GM18511 (cell line): ENCODE data around the gene KRTAP10-4.
"Not testable (repeated sequence)": the region's sequence is repeated elsewhere in the genome, so short reads cannot be mapped to it uniquely, and the experiment has no call there.

Source experiments
- ATAC-seq: cut with Tn5 transposase; IDR thresholded peaks from one replicate; pipeline ENCODE4 v1.9.1; 2021; ENCODE audit warnings: mild to moderate bottlenecking, moderate library complexity; ENCODE audit not compliant: unreplicated experiment

KRTAP10-4 gene

DNA sequence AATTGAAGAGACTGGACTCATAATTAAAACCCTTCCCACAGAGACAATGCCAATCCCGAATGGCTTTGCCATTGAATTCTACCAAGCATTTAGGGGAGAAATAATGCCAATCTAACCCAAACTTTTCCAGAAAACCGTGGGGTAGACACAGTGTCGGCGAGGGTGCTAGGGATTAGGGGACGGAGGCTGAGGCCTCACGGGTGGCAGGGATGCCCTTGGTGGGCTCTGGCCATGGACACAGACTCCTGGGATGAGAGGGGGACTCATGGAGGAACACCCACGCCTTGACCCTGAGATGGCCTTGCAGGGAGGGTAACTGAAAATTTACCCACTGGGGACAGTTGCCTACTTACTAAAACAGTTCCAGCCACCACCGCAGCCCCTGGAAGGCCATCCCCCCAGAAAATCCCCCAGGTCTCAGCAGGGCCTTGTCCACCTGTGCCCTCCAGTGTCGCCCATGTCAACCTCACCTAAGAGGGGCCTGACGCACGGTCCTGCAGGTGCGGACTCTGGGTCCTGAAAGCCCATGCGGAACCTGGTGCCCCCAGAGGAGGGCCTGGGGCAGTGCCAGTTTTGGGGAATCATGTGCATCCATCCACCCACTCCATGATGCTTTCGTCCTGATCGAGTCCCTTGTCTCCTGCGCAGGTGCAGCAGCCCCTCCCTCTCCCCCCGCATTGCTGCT, 5.0 kb downstream of the KRTAP10-4 start:
- ATAC-seq, result no peak

DNA sequence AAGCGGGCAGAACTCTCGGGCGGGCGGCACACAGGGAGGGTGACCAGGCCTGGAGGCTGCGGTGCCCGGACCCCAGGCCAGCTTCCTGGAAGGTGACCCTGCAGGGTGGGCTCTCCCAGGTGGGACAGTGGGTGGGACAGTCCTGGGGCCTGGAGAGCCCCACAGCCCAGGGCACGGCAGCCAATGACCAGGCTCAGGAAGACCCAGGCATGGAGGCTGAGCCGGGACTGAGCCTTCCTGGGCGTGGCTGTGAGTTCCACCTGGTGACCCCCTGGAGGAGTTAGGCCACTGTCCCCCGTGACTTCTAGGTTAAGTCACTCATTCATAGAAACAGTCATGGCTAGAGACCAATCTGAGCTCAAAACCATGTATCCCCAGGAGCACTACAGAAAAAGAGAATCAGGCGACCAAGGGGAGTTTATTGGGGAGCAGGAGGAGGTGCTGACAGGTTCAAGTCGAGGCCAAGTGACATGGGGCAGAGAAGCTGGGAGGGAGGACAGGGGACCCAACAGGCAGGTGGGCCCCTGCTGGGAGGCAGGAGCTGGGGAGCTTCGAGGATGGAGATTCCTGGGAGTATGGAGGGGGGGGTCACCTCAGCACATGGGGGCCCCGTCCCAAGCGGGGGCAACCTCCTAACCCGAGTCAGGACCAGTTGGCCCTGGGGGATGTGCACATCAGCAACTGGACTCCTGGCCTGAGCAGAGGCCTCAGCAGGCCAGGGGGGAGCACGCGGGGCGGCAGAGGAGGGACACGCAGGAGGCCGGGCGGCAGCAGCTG, 5.7 kb downstream of the KRTAP10-4 start:
- no peak for ATAC-seq

DNA sequence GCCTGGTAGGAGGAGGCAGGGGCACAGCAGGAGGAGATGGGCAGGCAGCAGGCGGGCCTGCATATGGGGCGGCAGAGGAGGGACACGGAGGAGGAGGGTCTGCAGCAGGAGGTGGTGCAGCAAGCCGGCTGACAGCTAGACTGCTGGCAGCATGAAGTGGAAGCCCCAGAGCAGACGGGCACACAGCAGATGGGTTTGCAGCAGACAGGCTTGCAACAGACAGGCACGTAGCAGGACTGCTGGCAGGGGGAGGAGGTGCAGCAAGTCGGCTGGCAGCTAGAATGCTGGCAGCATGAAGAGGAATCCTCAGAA, 6.3 kb downstream of the KRTAP10-4 start:
- ATAC-seq, result no peak

DNA sequence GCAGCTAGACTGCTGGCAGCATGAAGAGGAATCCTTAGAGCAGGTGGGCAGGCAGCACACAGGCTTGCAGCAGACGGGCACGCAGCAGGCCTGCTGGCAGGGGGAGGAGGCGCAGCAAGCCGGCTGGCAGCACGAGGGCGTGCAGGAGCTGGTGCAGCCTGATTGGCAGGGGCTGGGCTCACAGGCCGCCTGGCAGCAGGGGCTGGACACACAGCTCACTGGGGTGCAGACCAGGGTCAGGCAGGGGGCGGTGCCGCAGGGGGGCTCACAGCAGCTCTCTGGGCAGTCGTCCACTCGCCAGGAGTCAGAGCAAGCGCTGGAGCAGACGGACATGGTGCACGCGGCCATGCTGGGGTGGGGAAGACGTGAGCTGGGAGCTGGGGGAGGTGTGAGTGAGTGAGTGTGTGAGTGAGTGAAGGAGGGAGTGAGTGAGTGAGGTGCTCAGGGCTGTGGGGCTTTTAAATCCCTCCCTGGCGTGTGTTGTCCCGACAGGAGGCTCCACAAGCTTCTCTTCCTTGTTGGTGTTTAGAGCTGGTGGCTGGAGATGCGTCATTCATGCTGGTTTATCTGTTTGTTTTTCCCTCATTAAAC, 6.8 kb downstream of the KRTAP10-4 start, which contains the start of gene KRTAP10-5:
TSS of gene KRTAP10-5 (minus strand) at position 374 of the 591 bp plus-strand sequence. CDS start at position 348, 26 bp downstream.
- not testable (repeated sequence) for ATAC-seq

DNA sequence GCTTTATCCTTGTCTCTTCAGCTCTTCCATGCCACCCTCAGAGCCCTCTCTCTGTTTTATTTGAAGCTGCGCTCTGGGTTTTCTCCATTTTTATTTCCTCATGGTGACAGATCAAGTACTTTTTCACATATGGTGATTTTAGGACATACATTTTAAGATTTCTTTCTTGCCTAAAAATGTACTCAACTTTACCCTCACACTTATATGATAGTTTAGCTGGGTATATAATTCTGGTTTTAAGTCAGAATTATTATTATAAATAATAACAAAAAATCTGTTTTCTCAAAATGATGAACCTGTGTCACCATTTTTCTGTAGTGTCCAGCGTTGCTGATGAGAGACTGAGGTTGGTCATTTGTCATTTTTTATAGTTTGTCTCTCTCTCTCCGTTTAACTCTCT, 7.6 kb downstream of the KRTAP10-4 start:
- ATAC-seq, result no peak

DNA sequence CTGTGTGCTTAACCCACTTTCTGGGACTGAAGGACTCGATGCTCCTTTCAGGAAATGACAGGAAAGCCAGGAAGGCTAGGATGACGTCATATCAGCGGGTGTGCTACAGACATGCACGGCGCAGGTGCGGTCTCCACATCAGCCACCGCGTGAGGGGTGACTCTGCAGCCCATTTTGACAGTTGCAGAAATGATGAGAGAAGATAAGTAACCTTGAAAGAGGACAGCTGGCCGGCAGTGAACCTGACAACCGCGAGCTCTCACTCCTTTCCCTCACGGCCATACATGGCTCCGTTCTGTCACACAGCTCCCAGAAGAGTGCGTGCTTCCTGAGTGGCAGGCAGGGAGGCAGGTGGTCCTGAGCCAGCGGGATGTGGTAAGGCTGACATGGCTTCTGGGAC, 8.5 kb downstream of the KRTAP10-4 start:
- ATAC-seq, result no peak

DNA sequence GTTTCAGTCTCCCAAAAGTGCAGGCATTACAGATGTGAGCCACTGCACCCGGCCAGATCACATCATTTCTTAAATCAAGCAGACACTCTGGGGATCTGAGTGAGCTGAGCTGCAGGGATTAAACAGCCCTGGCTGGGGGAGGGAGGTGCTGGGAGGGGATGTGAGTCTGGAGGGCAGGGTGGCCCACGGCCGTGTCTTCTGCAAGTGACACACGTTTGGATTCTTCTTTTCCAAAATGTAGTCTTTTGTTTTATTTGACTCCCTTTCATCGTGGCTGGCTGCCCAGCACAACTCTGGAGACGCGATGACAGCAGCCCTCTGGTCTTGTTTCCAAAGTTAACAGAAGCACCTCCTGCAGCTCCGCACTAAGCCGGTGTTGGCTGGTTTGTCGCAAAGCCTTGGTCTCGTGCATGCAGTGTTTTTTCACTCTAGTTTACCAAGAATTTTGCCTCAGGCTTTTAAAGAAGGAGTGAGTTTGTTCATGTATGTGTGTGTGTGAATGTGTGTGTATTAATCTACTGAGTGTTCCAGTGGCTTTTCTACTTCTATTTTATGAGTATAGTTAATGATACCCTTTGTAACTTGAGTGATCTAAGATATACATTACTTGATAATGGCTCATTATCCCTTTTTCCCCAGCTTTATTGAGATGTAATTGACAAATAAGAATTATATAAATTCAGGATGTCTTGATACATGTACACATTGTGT, 9.7 kb downstream of the KRTAP10-4 start:
- no peak for ATAC-seq

DNA sequence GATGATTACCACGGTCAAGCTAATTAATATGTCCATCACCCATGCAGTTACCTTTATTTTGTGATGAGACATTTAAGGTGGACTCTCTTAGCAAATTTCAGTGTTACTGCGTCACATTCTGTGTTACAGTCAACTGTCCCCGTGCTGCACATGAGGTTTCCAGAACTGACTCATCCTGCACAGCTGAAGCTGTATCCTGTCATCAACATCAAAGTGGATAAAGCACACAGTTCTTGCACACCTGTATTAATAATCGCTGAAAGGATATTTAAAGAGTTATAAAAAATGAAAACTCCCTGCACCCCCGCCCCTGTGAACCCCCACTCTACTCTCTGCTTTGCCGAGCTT, 10.2 kb downstream of the KRTAP10-4 start:
- ATAC-seq, result no peak

DNA sequence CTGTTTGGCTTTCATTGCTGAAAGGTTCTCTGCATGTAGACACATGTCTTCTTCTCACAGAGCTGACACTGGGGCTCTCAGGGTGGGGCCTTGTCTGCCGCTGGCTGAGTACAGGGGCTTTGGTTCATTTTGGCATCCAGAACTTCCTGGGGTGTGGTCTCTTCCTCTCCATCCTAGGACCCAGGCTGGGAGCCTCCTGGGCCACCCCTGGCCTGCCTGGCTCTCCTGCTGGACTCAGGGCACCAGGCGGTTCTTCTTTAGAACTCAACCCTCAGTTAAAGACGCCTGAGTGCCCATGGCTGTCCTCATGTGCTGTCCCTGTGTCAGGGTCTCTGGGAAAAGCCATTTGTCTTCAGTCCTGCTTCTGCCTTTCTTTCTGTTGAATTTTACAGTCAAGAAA, 12.4 kb downstream of the KRTAP10-4 start:
- no peak for ATAC-seq

DNA sequence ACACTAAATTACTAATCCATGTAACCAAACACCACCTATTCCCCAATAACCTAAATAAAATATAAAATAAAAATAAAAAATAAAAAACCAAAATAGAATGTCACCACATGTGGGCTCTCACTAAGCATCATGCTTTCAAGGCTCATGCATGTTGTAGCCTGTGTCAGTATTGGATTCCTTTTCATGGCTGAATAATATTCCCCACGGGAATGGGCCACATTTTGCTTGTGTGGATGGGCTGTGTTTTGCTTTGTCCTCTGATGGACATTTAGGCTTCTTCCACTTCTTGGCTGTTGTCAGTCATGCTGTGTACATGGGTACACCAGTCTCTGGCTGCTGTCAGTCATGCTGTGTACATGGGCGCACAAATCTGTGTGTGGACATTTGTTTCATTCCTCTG, 15.6 kb downstream of the KRTAP10-4 start:
- ATAC-seq, result no peak

DNA sequence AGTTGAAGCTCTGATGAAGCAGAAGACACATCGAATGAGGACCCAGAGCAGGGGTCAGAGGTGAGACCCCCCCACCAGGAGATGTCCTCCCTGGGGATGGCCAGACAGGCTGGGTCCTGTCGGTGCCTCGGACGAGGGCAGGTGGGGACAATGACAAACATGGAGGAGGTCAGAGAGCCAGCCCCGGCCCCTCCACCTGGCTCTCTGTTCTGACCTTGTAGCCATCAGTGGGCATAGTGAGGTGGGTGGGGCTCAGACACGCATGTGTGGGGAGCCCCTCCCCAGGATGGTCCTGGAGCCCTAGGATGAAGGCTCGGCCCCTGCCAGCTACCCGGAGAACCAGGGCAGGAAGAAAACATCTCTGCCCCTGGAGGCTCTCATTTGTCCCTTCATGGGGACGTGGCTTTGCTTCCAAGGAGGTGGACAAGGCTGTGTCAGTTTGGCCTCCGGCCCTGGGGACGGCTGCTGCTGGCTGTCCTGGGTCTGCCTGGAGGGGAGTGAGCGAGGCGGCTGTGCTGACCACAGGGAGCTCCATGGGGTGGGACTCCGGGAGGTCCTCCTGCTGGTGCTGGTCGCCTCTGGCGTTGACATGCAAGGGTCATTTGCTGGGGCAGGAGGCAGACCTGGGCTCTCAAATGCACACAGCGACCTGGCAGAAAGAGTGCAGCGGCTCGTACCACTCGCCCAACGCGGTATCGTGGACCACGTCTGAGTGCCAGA, 16.2 kb downstream of the KRTAP10-4 start:
- ATAC-seq, result no peak

DNA sequence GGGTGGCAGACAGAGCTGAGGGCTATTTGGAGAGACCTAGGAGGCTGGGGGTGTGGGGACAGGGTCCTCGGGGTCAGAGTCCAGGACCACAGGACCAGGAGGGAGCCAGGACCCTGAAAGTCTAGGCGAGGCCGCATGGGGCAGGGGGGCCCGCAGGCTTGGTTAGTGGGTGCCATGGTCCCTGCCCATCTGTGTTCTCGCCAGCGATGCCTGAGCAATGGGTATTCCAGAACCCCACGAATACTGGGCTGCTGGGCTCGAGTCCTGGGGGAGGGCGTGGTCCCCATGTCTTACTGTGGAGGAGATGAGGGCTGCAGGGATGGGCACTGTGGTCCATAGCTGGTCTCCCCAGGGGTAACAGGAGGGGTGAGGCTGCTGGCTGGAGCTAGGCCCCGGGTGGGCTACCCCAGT, 16.8 kb downstream of the KRTAP10-4 start:
- no peak for ATAC-seq

DNA sequence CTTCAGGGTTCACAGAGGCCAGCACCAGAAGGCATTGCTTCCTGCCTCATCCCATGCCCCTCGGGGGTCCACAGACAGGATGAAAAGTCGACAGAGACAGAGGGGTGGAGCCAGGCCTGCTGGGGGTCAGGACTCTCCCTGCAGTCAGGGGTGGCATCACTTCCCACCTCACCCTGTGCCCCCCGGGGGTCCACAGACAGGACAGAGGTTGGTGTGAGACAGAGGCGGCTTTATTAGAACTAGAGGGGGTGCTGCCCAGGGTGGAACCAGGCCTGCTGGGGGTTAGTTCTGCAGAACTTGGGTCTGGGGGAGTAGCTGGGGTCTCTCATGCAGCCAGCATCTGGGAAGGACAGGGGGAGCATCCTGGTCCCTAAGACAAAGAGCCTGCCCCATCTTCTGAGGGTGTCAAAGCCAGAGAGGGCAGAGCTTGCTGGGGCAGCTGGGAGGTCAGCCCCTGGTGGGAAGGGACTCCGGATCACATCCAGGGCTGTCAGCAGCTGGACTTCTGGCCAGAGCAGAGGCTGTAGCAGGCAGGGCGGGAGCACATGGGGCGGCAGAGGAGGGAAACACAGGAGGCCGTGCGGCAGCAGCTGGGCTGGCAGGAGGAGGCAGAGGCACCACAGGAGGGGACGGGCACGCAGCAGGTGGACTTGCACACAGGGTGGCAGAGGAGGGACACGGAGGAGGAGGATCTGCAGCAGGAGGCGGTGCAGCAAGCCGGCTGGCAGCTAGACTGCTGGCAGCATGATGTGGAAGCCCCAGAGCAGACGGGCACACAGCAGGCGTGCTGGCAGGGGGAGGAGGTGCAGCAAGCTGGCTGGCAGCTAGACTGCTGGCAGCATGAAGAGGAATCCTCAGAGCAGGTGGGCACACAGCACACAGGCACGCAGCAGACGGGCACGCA, 17.6 kb downstream of the KRTAP10-4 start:
- ATAC-seq, result not testable (repeated sequence)

DNA sequence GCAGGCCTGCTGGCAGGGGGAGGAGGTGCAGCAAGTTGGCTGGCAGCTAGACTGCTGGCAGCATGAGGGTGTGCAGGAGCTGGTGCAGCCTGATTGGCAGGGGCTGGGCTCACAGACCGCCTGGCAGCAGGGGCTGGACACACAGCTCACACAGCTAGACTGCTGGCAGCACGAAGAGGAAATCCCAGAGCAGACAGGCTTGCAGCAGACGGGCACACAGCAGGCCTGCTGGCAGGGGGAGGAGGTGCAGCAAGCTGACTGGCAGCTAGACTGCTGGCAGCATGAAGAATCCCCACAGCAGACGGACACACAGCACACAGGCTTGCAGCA, 18.2 kb downstream of the KRTAP10-4 start:
- not testable (repeated sequence) for ATAC-seq

DNA sequence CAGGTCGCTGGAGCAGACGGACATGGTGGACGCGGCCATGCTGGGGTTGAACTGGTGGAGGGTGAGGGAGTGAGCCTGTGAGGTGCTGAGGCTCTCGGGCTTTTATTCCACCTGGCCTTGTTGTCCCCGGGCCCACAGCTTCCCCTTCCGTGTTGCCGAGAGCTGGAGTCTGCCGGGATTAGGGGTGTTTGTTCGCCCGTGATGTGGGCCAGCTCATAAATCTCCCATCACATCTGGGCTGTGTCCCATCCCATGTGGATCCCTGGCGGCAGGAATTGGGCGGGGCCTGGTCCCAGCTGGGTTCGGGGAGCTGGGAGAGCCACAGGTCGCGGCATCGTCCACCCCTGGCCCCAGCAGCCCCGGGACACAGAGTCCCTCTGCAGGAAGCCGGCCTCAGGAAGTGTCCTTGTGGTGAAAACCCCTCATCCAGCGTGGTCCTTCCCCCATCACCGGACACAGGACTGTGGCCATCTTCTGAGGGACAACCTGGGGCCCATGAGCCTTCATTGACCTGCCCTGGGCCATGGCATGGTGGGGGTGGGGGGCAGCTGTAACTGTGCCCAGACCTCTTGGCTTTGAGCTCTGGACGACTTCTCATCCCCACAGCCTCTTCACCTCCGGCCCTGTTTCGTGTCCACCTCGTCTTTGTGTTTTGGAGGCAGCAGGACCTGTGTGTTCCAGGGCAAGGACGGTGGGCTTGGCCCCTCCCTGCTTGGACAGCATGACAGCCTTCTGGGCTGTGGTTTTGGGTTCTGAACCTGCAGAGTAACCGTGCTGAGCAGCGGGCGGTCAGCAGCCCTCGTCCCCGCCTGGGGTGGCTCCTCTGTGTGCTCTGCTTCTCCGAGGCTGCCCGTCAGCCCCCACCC, 19.1 kb downstream of the KRTAP10-4 start, which contains the start of gene KRTAP10-6:
TSS of gene KRTAP10-6 (minus strand) at position 60 of the 866 bp plus-strand sequence. CDS start at position 39, 21 bp downstream.
- ATAC-seq, result no peak

DNA sequence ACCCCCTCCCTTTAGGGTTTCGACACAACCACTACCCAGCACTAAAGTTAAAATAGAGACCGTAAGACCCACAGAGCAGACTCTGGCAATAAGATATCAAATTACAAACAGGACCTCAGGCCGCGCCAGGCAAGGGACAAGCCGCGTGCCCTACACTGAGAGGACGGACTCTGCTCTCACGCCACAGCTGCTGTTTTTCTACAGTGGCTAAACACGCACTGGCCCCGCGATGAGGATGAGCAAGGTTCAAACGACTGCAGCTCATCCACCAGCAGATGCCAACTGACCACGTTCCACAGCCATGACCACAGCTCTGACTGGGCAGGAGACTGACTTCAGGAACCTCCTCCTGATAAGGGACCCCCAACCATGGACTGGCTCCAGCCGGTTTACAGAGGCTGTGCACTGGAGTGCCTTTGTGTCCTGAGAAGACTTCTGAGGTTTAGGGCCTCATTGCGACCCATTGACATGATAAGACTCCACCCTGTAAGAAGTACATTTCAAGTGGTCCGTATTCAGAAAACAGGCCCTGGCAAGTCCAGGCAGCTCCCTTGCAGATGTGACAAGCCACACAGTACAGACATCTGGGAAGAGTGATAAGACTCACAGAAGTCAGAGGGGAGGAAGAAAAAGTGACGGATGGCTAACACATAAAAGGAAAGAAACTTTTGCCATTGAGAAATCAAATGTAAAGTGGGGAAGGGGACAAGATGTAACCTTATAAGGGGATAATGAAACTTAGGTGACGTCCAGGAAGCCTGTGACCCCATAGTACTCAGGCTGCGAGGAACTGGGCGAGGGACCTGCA, 20.3 kb downstream of the KRTAP10-4 start:
- no peak for ATAC-seq

DNA sequence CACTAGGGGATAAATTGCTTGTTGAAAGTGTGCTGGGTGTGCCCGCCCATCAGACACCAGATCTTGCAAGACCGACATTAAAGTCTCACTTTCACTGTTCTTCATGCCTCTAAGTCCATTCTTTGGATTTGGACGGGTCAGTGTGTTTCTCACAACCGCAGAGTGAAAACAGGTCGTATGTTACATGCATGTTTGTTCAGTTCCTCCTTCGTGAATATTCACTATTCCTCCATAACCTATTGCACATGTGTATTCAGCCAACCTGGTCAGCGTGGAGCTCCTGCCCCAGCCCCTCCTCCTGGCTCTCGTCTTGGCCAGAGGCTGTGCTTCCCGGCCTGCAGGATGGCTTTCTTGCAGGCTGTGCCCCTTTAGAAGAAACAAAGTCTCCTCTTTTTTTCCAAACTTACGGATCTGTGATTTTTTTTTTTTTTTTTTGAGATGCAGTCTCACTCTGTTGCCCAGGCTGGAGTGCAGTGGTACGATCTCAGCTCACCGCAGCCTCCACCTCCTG, 20.9 kb downstream of the KRTAP10-4 start:
- ATAC-seq, result no peak

DNA sequence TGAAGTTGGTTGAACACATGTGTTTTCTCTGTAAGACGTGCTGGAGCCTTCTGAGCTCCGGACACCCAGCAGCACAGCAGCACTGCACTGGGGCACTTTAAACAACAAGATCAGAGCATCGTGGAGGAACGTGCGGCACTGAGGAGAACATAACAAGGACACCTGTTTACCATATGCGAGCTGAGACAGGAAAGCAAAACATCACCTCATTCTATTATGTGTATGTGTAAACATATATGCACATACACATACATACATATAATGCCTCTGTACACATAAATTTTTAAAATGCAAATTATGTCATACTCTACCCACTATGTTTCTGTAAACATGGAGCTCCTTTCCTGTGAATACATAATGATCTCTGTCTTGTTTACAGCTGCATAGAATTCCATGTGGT, 22.0 kb downstream of the KRTAP10-4 start:
- ATAC-seq, result no peak
